GM18498 (cell line): ENCODE data around the gene GATA6.
"Not testable (repeated sequence)": the region's sequence is repeated elsewhere in the genome, so short reads cannot be mapped to it uniquely, and the experiment has no call there.

Source experiments
- ATAC-seq: cut with Tn5 transposase; IDR thresholded peaks from one replicate; pipeline ENCODE4 v1.9.1; 2021; ENCODE audit warnings: mild to moderate bottlenecking, moderate library complexity; ENCODE audit not compliant: unreplicated experiment

Gene GATA6

GRCh38 chr18:22203536-22204213 lies 34.3 kb downstream of the GATA6 start:
- no peak for ATAC-seq

DNA sequence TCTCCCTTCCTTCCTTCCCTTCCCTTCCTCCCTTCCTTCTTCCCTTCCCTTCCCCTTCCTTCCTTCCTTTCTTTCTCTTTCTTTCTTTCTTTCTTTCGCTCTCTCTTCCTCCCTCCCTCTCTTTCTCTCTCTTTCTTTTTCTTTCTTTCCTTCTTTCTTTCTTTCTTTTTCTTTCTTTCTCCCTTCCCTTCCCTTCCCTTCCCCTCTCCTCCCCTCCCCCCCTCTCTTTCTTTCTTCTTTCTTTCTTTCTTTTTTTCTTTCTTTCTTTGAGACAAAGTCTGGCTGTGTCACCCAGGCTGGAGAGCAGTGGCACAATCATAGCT lies 34.8 kb downstream of the GATA6 start:
- no peak for ATAC-seq

GRCh38 chr18:22204996-22205395 lies 35.6 kb downstream of the GATA6 start:
- no peak for ATAC-seq

- no peak for ATAC-seq
Observed at GRCh38 chr18:22207021-22207758, 37.8 kb downstream of the GATA6 start.

DNA sequence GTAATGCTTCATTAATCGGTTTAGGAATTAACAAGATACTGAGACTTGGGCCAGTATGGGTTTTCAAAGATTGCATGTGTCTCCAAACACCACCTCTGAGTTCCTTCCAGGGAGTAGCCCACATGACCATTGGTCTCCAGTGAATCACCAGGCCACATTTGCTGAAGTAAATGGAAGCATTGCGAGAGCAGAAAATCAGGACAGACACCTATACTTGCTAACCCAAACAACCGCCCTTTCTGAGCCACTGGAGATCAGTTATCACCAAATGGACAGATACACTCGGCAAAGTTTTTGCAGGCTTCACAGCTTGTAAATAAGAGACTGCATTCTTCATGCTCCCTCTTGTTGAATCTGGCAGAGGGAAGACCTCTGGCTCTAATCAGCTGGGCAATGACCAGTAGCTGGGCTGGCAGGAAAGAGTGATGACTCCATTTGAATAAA lies 40.9 kb downstream of the GATA6 start:
- ATAC-seq = no peak

DNA sequence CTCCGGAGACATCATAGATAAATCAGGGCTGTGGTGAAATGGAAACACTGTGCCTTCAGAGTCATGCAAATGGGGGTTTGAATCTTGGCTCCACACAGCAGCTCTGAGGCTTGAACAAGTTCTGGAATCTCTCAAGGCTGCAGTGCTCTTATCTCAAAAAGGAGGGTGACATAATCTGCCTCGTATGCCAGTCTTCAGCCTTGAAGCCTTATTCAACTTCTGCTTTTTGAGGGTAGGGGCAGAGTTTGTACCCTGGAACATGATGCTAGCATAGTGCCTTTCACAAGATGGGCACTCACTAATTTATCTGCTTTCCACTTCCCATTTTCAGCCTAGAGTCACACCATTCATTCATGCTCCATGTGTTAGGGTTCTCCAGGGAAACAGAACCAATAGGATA lies 42.3 kb downstream of the GATA6 start:
- ATAC-seq = no peak

- no peak for ATAC-seq
Observed at GRCh38 chr18:22213333-22213973, 44.1 kb downstream of the GATA6 start.

GRCh38 chr18:22214731-22215528 lies 45.5 kb downstream of the GATA6 start:
- ATAC-seq = no peak

DNA sequence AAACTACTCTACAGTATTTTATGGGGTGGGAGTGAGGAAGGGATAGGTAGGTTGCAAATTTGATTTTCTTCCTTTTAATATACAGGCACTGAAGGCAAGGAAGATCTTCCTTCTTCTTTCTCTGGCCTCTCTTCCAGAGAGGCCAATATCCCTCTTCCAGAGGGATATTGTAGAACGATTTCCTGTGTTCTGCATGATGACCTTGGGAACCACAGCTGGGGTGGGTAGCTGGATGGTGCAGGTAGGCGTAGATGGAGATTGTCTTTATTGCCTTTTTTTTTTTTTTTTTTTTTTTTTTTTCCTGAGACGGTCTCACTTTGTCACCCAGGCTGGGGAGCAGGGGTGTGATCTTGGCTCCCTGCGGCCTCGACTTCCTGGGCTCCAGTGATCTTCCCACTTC lies 49.4 kb downstream of the GATA6 start:
- no peak for ATAC-seq

DNA sequence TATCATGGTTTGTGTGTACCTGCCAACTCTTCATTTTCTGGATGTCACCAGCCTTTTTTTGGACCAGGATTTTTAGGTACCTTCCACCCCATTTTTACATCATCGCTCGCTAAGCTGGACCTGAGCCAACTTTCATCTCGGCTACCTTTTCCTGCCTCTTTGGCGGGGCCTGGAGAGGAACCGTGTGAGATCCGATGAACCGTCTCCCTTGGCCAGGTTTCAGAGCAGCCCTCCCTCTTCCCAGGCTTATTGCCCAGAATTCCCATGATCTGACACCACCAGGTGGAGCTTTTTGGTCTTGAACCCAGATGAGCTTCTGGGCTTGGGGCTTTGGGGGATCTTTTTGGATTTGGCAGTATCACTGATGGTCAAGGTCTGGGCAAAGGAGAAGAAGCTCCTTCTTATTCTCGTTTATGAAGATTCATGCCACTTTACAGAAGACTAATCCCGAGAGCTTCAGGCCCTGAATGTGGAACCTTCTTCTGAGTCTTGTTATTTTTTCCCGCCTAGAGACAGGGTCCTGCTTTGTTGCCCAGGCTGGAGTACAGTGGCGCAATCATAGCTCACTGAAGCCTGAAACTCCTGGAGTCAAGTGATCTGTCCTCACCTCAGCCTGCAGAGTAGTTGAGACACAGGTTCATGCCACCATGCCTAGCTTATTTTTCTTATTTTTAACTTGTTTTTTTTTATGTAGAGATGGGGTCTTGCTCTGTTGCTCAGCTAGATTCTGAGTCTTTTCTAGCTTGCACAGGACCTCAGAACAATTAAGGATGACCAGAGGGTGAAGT lies 50.4 kb downstream of the GATA6 start:
- ATAC-seq = no peak

- ATAC-seq = not testable (repeated sequence)
Observed at GRCh38 chr18:22220585-22220984, 51.2 kb downstream of the GATA6 start.

- no peak for ATAC-seq
Observed at GRCh38 chr18:22221350-22221749, 52.0 kb downstream of the GATA6 start.

DNA sequence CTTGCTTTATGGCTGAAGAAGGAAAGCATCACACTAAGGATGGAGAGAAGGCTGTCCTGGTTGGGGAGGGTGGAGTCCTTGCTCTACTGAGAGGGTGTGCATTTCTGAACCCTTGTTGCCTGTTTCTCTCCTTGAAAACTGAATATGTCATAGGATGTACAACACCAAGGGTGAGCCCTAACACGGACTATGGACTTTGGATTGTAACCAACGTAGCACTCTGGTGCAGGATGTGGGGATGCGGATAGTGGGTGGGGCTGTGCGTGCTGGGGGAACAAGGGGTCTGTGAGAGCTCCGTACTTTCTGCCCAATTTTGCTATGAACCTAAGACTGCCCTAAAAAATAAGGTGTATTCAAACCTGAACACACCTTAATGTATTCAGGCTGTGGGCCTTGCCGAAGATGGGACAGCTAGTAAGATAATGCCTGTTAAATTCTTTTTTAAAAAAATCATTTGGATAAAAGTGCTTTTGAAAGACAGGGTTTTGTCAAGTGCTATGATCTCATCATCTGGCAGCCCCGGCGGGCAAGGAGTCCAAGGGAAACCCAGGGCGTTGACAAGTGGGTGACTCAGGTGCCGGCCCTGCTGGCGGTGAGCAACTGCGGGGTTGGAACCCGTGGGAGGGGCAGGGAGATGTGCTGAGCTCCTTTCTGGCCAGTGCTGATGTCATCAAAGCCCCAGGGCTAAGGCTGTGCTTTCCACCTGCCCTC lies 54.0 kb downstream of the GATA6 start:
- ATAC-seq = no peak

- ATAC-seq = no peak
Observed at GRCh38 chr18:22223965-22224322, 54.6 kb downstream of the GATA6 start.

DNA sequence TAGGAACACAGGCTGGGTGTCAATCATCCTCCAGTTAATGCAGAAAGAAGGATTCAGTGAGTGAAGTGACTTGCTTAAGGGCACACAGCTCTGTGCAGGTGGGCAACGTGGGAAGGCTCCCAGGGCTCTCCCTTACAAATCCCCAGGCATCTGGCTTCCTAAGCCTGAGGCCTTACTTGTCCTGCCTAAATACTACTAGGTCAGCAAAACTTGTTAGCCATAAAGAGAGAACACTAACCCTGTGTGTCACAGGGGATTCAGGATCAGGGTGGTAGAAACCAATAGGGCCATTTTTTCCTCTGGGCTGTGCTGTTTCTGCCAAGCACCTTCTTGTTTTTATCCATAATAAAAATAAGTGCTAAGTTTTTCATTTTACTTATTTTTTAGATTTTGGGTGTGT lies 55.0 kb downstream of the GATA6 start:
- ATAC-seq = no peak

GRCh38 chr18:22226801-22227200 lies 57.4 kb downstream of the GATA6 start:
- no peak for ATAC-seq

DNA sequence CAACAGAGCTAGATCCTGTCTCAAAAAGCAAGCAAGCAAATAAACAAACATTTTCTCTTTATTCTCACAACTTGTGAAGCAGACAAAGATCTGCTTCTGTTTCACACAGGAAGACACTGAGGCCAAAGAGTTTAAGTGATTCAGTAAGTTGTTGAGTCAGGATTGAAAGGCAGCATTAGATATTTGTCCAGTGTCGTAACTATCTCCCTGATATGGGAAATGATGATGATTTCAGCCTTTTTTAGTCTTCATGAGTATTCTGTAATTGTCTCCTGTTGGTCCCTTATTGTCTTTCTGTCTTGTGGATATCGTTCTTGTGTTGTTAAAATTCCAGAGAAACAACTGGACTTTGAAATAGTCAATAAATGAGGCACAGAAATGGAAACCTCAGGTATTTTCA lies 59.6 kb downstream of the GATA6 start:
- ATAC-seq = no peak

GRCh38 chr18:22229456-22230124 lies 60.2 kb downstream of the GATA6 start:
- no peak for ATAC-seq

DNA sequence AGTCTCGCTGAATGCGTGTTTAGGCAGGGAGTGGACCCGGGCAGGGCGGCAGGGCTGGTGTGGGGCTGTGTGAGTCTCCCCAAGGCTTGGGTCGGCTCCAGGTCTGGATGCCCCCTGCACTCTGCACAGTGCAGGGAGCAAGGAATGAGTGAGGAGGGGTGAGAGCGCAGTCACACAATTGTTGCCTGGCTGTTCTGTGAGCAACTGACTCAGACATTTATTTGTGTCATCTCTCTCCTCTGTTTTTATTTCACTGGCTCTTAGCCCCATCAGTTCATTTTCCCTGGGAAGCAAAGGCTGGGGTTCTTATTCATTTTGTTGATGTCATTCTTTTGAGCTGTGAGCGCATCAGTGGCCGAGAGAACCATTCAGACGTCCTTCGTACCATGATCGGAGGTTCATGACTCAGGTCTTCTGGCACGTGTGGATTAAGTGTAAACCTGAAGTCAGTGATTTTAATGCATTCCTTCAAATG lies 61.1 kb downstream of the GATA6 start:
- no peak for ATAC-seq
